Activated CD4-positive, alpha-beta T cell treated with anti-CD3 and anti-CD28 coated beads, Interleukin-2, Interleukin-4, amounts not matched to agents 100 ng/mL and 50 ng/mL, durations not matched to agents 16 hours and 8 hours (primary cell): Measurements from ENCODE around the gene MAP4K1.

ENCODE experiments used
- DNase-seq: peaks from one replicate; pipeline ENCODE4 v3.0.0-alpha.2; 2020; ENCODE audit warnings: low spot score

The MAP4K1 gene

GRCh38 chr19:38543807-38544568 lies 73.8 kb downstream of the MAP4K1 start:
- peak; percentile 84 for DNase-seq

- DNase-seq = no peak
These were observed 74.4 kb downstream of the MAP4K1 start for GRCh38 chr19:38543286-38543806.

GRCh38 chr19:38542040-38542439 lies 75.7 kb downstream of the MAP4K1 start:
- DNase-seq = no peak

- DNase-seq = no peak
These were observed 78.0 kb downstream of the MAP4K1 start for GRCh38 chr19:38539751-38540150.

- peak; percentile 87 for DNase-seq
These were observed 78.8 kb downstream of the MAP4K1 start for GRCh38 chr19:38538793-38539528.

- no peak for DNase-seq
These were observed 79.4 kb downstream of the MAP4K1 start for GRCh38 chr19:38538386-38538785.
